Activated CD8-positive, alpha-beta T cell treated with anti-CD3 and anti-CD28 coated beads, Interleukin-2, amount 10 ng/mL, durations not matched to agents 7 days and 5 days (primary cell): Measurements from ENCODE around the gene CPEB4. TPM values are rescaled to one million over a fixed set of nuclear protein-coding genes. Genes with fewer than 3 reads are reported as not detected.

Experiments
- ATAC-seq: fragments of 150-1000 bp; cut with Tn5 transposase; one replicate; pipeline ENCODE4 v1.10.0; 2021; ENCODE audit warnings: moderate library complexity
- CTCF ChIA-PET: fragments of 350-600 bp; sonication (Branson Sonifier 250); formaldehyde crosslinking; loops from one replicate; lab custom pipeline; 2021; ENCODE audit warnings: antibody characterized with exemption; lab: Charles Lee
- POLR2A ChIA-PET: fragments of 350-600 bp; sonication (Branson Sonifier 250); formaldehyde crosslinking; loops from one replicate; lab custom pipeline; 2021; ENCODE audit warnings: antibody characterized with exemption; lab: Charles Lee
- DNase-seq: peaks from one replicate; pipeline ENCODE4 v3.0.0-alpha.2; 2020
- H3K27ac Mint-ChIP-seq: one replicate; pipeline ENCODE4 v1.8.0; 2021; ENCODE audit warnings: mild to moderate bottlenecking, mixed read lengths
- H3K27me3 Mint-ChIP-seq: one replicate; pipeline ENCODE4 v1.8.0; 2021; ENCODE audit warnings: low read depth, mixed read lengths
- H3K36me3 Mint-ChIP-seq: one replicate; pipeline ENCODE4 v1.8.0; 2021; ENCODE audit warnings: low read depth, mixed read lengths
- H3K4me1 Mint-ChIP-seq: one replicate; pipeline ENCODE4 v1.8.0; 2021; ENCODE audit warnings: low read depth, mixed read lengths
- H3K4me3 Mint-ChIP-seq: one replicate; pipeline ENCODE4 v1.8.0; 2021; ENCODE audit warnings: mild to moderate bottlenecking, mixed read lengths
- H3K9me3 Mint-ChIP-seq: one replicate; pipeline ENCODE4 v1.8.0; 2022; ENCODE audit warnings: mixed read lengths; ENCODE audit not compliant: insufficient read depth
- total RNA-seq, 2 experiments: library from RNA; stranded (reverse); gene quantifications; one replicate each; pipeline ENCODE4 v1.2.3, GENCODE V29; 2021

Gene CPEB4
- total RNA-seq, 2 experiments from 2014 or later: 10.5 to 12.3 TPM

GRCh38 chr5:173851595-173852243 lies 36.4 kb upstream of the CPEB4 start:
- CTCF ChIA-PET: no interaction called here
- H3K36me3 Mint-ChIP-seq: no peaks in the 10 kb centered on the region
- H3K4me3 Mint-ChIP-seq: no peak overlapping the region
- peaks cover 2% of the 10 kb centered on the region for H3K27me3 Mint-ChIP-seq
- POLR2A ChIA-PET: interaction anchor here (0.6 to 0.7 kb wide), 2 partner anchors 8 to 11 kb away, joined by 3 to 4 read pairs; no protein-coding TSS in a partner anchor
- DNase-seq (no peak), ATAC-seq (no peak)
- peaks cover 5% of the 10 kb centered on the region for H3K4me1 Mint-ChIP-seq
- no peak overlapping the region for H3K27ac Mint-ChIP-seq
- no peaks in the 10 kb centered on the region for H3K9me3 Mint-ChIP-seq

- H3K9me3 Mint-ChIP-seq: no peaks in the 10 kb centered on the region
- POLR2A ChIA-PET: no interaction called here
- ATAC-seq (no peak), DNase-seq (no peak)
- H3K4me3 Mint-ChIP-seq: no peak overlapping the region
- CTCF ChIA-PET: no interaction called here
- no peak overlapping the region for H3K27ac Mint-ChIP-seq
- no peaks in the 10 kb centered on the region for H3K36me3 Mint-ChIP-seq
- H3K4me1 Mint-ChIP-seq: peaks cover 5% of the 10 kb centered on the region
- H3K27me3 Mint-ChIP-seq: peaks cover 2% of the 10 kb centered on the region
Observed at GRCh38 chr5:173852790-173853359, 35.3 kb upstream of the CPEB4 start.

- peaks cover 2% of the 10 kb centered on the region for H3K27me3 Mint-ChIP-seq
- DNase-seq: no peak
- no peak for ATAC-seq
- H3K4me1 Mint-ChIP-seq: peaks cover 5% of the 10 kb centered on the region
- CTCF ChIA-PET: no interaction called here
- no peak overlapping the region for H3K4me3 Mint-ChIP-seq
- H3K36me3 Mint-ChIP-seq: no peaks in the 10 kb centered on the region
- no peak overlapping the region for H3K27ac Mint-ChIP-seq
- no peaks in the 10 kb centered on the region for H3K9me3 Mint-ChIP-seq
- POLR2A ChIA-PET: no interaction called here
Observed at GRCh38 chr5:173853370-173854131, 34.6 kb upstream of the CPEB4 start.

DNA sequence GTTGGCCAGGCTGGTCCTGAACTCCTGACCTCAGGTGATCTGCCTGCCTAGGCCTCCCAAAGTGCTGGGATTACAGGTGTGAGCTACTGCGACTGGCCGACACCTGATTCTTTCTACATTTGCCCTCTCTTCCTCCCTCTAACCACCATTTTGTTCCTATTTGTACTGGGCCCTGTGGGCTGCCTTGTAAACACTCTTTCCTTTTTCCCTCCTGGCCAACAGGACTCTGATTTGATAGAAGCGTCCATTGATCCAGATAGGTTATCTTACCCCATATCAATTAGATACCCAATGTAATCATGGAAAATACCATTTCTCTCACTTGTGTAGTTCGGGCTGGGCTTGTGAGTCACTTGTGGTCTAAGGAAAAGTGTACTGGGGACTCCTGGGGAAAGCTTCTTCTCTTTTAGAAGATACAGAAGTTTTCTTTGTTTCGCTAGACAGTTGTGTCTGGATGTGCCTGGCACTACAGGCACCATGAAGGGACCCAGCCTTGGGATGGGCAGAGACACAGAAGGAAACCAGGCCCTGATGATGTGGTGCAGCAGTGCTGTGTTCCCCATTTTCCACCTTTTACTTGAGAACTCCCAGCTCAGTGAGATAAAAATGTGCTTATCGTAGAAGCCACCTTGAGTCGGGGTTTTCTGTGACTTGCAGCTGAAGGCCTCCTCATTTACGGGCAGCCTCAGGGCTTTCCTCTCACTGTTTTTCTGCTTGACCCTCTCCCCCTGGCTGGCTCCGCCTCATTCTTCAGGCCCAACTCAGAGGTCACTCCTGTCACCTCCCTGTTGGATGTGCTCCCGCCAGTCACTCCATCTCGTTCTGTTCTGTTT lies 32.8 kb upstream of the CPEB4 start:
- POLR2A ChIA-PET: no interaction called here
- CTCF ChIA-PET: interaction anchor here (0.9 kb wide), 1 partner anchor 70 kb away, joined by 4 read pairs; no protein-coding TSS in a partner anchor

DNA sequence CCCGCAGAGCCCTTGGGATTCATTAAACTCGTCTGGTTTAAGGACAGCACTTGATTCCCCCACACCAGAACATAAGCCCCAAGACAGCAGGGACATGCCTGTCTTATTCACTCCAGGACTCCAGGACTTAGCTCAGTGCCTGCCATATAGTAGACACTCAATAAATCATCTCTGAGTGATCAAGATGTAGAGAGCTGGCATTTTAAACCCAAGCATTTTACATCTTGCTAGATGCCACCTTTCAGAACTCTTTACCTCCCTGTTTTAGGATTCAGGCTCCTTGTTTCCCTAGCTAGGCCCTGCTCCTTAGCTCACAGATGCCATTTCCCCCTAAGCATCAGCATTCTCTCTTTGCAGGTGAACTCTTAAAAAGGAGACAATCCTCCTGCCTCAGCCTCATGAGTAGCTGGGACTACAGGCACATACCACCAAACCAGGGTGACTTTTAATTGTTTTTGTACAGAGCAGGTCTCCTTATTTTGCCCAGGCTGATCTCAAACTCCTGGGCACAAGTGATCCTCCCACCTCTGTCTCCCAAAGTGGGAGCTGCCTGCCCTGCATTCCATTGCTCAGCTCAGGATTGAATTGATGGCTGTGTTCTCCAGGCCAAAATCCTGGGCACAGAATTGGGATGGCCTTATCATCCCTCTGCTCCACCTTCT lies 32.0 kb upstream of the CPEB4 start:
- Mint-ChIP-seq H3K4me1 (peaks cover 5% of the 10 kb centered on the region), H3K27me3 (peaks cover 2% of the 10 kb centered on the region), H3K36me3 (no peaks in the 10 kb centered on the region), H3K27ac (no peak overlapping the region), H3K9me3 (no peaks in the 10 kb centered on the region), H3K4me3 (no peak overlapping the region)
- no peak for ATAC-seq
- ChIA-PET POLR2A (no interaction called here), CTCF (interaction anchor here (0.9 kb wide), 1 partner anchor 69 kb away, joined by 4 read pairs; no protein-coding TSS in a partner anchor)
- no peak for DNase-seq

More for the DNA sequence above, 32.8 kb upstream of the CPEB4 start:
- ATAC-seq: no peak
- Mint-ChIP-seq H3K4me1 (peaks cover 5% of the 10 kb centered on the region), H3K27me3 (peaks cover 5% of the 10 kb centered on the region), H3K9me3 (no peaks in the 10 kb centered on the region), H3K27ac (no peak overlapping the region), H3K4me3 (no peak overlapping the region), H3K36me3 (no peaks in the 10 kb centered on the region)
- no peak for DNase-seq

DNA sequence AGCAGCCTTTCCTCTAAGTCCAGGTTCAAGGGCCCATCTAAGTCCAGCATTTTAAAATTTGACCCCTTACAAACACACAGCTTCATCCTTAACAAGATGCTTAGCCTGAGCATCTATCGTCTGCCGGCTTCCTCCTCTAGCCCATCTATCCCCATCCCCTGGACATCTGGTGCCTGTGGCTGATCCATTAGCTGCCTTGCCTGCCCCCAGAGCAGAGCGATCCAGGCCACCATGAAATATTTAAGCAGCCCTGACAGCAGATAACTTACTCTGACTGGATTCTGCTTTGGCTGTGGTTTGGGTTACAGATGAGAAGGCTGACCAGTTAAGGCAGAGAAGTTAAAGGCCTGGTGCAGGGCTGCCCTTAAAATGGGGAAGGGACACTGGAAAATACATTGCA lies 30.9 kb upstream of the CPEB4 start:
- Mint-ChIP-seq H3K36me3 (no peaks in the 10 kb centered on the region), H3K4me1 (peaks cover 5% of the 10 kb centered on the region), H3K27me3 (peaks cover 2% of the 10 kb centered on the region), H3K4me3 (no peak overlapping the region), H3K9me3 (no peaks in the 10 kb centered on the region), H3K27ac (no peak overlapping the region)
- ChIA-PET CTCF (no interaction called here), POLR2A (no interaction called here)
- no peak for DNase-seq
- no peak for ATAC-seq

DNA sequence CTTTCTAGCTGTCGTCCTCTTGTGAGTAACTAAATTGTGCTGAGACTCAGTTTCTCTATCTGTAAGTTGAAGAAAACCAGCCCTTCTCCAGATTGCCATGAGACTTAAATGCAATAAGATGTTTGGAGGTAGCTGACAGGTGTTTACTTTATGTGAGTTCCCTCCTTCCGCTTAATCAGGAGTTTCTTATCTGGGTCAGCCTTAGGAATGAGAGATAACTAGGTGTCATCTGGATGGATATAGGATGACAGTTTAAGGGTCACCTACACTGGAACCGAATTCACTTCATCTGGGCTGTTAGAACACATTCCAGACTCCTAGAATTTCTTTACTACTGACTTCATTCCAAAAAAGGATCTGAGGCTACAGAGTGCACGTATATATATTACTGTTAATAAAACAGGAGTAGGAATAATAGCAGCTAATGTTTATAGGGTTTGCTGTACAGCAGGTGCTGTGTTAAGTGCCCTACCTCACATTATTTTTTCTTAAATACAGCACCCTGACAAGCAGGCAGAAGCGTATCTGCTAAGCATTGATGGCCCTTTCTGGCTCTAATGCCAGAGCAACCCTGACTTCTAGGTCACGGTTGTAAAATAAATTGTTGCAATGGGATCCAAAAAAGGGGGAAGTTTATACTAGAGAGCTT lies 30.0 kb upstream of the CPEB4 start:
- ATAC-seq (no peak), DNase-seq (no peak)
- no peaks in the 10 kb centered on the region for H3K36me3 Mint-ChIP-seq
- POLR2A ChIA-PET: no interaction called here
- H3K27me3 Mint-ChIP-seq: peaks cover 2% of the 10 kb centered on the region
- CTCF ChIA-PET: no interaction called here
- no peak overlapping the region for H3K27ac Mint-ChIP-seq
- no peaks in the 10 kb centered on the region for H3K9me3 Mint-ChIP-seq
- H3K4me3 Mint-ChIP-seq: no peak overlapping the region
- H3K4me1 Mint-ChIP-seq: peaks cover 5% of the 10 kb centered on the region

DNA sequence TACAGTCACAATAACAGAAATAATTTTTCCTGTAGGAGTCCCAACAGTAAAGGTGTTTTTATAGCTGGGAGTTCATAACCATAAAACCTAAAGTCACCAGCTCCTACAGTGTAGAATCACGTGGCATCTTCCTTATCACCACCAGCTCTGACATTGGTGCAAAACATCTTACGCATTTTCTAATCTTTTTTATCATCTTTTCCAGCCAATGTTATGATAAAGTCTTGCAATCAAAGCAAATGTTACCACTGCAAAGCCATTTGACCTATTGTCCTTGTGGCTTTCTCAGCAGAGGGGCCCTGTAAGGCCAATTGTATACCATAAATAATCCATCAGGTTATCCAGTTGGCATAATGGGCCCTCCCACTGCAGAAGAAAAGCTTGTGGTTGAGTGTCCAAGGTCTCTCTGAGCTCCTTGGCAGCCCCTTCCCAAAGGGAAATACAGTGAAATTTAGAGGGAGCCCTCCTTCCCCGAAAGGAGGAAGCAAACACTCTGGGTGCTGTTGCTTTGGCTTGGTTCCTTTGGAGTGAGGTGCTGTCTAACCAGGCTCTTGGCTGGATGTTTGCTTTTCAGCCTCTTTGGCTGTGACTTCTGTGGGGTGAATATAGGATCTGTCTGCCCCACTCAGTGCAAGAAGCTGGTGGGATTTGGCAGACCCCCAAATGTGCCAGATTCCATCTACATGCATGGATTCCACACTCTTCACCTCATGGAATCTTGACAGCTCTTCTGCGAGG lies 29.3 kb upstream of the CPEB4 start:
- Mint-ChIP-seq H3K27me3 (peaks cover 2% of the 10 kb centered on the region), H3K9me3 (no peaks in the 10 kb centered on the region), H3K4me3 (no peak overlapping the region), H3K27ac (no peak overlapping the region), H3K4me1 (no peaks in the 10 kb centered on the region), H3K36me3 (no peaks in the 10 kb centered on the region)
- ChIA-PET POLR2A (no interaction called here), CTCF (no interaction called here)
- no peak for DNase-seq
- ATAC-seq: no peak

- Mint-ChIP-seq H3K9me3 (no peaks in the 10 kb centered on the region), H3K4me1 (no peaks in the 10 kb centered on the region), H3K27ac (no peak overlapping the region), H3K36me3 (no peaks in the 10 kb centered on the region), H3K4me3 (no peak overlapping the region), H3K27me3 (peaks cover 2% of the 10 kb centered on the region)
- ChIA-PET POLR2A (interaction anchor here (1.1 kb wide), 1 partner anchor 59 kb away, joined by 3 read pairs; no protein-coding TSS in a partner anchor), CTCF (no interaction called here)
- DNase-seq (no peak), ATAC-seq (no peak)
Observed at GRCh38 chr5:173859408-173860159, 28.6 kb upstream of the CPEB4 start.

GRCh38 chr5:173862047-173862477 lies 26.1 kb upstream of the CPEB4 start:
- DNase-seq: no peak
- no peak for ATAC-seq
- no peaks in the 10 kb centered on the region for H3K36me3 Mint-ChIP-seq
- CTCF ChIA-PET: no interaction called here
- peaks cover 2% of the 10 kb centered on the region for H3K27me3 Mint-ChIP-seq
- H3K9me3 Mint-ChIP-seq: no peaks in the 10 kb centered on the region
- no peak overlapping the region for H3K4me3 Mint-ChIP-seq
- POLR2A ChIA-PET: no interaction called here
- H3K27ac Mint-ChIP-seq: no peak overlapping the region
- no peaks in the 10 kb centered on the region for H3K4me1 Mint-ChIP-seq
